Parathyroid adenoma (tissue), 2 donors: ENCODE data around the gene NSG1.

Experiments used
- H2AFZ ChIP-seq: fragments of 300-600 bp; sonication (generic); one replicate; pipeline ENCODE4 v1.7.0; 2017; ENCODE audit warnings: antibody characterized with exemption, mild to moderate bottlenecking
- H3K27ac ChIP-seq: fragments of 300-600 bp; sonication (generic); one replicate; pipeline ENCODE4 v1.7.0; 2017
- H3K27me3 ChIP-seq: fragments of 300-600 bp; sonication (generic); one replicate; pipeline ENCODE4 v1.7.0; 2017; ENCODE audit warnings: low read length; ENCODE audit not compliant: control insufficient read depth, insufficient read depth
- H3K36me3 ChIP-seq: fragments of 300-600 bp; sonication (generic); one replicate; pipeline ENCODE4 v1.7.0; 2017; ENCODE audit warnings: low read length; ENCODE audit not compliant: control insufficient read depth, insufficient read depth
- H3K4me1 ChIP-seq: fragments of 300-600 bp; sonication (generic); one replicate; pipeline ENCODE4 v1.7.0; 2017; ENCODE audit warnings: control low read depth
- H3K4me2 ChIP-seq: fragments of 300-600 bp; sonication (generic); one replicate; pipeline ENCODE4 v1.7.0; 2017; ENCODE audit warnings: low read length
- H3K4me3 ChIP-seq: fragments of 300-600 bp; sonication (generic); one replicate; pipeline ENCODE4 v1.7.0; 2017; ENCODE audit warnings: low read depth, low read length
- H3K79me2 ChIP-seq: fragments of 300-600 bp; sonication (generic); one replicate; pipeline ENCODE4 v1.7.0; 2017; ENCODE audit warnings: control low read depth
- H3K9ac ChIP-seq: fragments of 300-600 bp; sonication (generic); one replicate; pipeline ENCODE4 v1.7.0; 2017; ENCODE audit warnings: mild to moderate bottlenecking
- H3K9me3 ChIP-seq: fragments of 300-600 bp; sonication (generic); one replicate; pipeline ENCODE4 v1.7.0; 2017; ENCODE audit warnings: low read length; ENCODE audit not compliant: control insufficient read depth
- CTCF ChIP-seq: fragments of 300-600 bp; sonication (generic); IDR thresholded peaks from one replicate; pipeline ENCODE4 v1.7.0; 2017; ENCODE audit warnings: antibody characterized with exemption, mild to moderate bottlenecking
- donor health status: primary hyperparathyroidism.

NSG1 gene

GRCh38 chr4:4405358-4405962 is 18.6 kb downstream of the NSG1 start:
- Histone ChIP-seq H3K27ac (no peak overlapping the region), H3K9ac (no peak overlapping the region), H3K4me3 (no peak overlapping the region), H3K9me3 (no peaks in the 10 kb centered on the region), H3K79me2 (no peaks in the 10 kb centered on the region), H3K4me2 (no peak overlapping the region), H3K4me1 (no peaks in the 10 kb centered on the region), H2AFZ (no peak overlapping the region), H3K36me3 (no peaks in the 10 kb centered on the region), H3K27me3 (no peaks in the 10 kb centered on the region)
- no peak for TF ChIP-seq CTCF

DNA sequence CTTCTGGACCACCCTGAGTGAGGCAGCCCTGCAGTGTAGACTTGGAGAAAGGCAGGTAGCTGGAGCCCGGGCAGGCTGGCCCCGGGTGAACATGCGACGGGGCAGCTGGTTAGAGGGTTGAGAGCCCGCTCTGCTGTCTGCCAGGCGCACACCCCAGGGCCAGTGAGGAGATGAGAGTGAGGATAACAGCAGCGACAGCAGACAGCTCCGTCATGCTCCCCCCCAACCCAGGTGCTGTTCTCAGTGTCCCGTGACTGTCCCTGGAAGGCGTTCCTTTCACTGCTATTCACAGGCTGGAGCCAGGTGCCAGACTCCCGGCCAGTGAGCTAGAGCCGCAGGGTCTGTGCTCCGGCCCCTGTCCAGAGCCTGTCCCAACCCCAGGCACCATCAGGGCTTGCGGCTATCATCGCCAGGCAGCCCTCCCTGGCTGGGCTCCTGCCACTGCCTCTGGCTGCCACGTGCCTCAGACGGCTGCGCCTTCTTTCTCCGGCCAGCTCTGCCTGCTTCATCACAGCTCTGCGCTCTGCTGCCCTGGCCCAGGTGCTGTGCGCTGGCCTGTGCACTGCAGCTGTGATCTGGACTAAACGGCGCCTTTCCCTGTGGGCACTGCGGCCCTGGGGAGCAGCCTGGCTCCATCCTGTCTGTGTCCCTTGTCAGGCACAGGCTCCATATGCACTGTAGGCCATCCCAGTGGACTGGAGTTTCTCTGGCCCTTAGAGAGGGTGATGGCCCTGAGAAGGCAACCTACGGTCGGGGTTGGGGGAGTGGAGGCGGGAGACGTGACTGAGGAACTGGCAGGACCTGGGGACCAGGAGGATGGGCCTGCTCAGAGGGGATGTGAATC is 19.8 kb downstream of the NSG1 start:
- Histone ChIP-seq H3K4me2 (no peak overlapping the region), H3K9me3 (no peaks in the 10 kb centered on the region), H3K4me1 (no peaks in the 10 kb centered on the region), H3K4me3 (no peak overlapping the region), H3K27ac (no peak overlapping the region), H3K79me2 (no peaks in the 10 kb centered on the region), H2AFZ (no peak overlapping the region), H3K27me3 (no peaks in the 10 kb centered on the region), H3K9ac (no peak overlapping the region), H3K36me3 (no peaks in the 10 kb centered on the region)
- no peak for TF ChIP-seq CTCF

DNA sequence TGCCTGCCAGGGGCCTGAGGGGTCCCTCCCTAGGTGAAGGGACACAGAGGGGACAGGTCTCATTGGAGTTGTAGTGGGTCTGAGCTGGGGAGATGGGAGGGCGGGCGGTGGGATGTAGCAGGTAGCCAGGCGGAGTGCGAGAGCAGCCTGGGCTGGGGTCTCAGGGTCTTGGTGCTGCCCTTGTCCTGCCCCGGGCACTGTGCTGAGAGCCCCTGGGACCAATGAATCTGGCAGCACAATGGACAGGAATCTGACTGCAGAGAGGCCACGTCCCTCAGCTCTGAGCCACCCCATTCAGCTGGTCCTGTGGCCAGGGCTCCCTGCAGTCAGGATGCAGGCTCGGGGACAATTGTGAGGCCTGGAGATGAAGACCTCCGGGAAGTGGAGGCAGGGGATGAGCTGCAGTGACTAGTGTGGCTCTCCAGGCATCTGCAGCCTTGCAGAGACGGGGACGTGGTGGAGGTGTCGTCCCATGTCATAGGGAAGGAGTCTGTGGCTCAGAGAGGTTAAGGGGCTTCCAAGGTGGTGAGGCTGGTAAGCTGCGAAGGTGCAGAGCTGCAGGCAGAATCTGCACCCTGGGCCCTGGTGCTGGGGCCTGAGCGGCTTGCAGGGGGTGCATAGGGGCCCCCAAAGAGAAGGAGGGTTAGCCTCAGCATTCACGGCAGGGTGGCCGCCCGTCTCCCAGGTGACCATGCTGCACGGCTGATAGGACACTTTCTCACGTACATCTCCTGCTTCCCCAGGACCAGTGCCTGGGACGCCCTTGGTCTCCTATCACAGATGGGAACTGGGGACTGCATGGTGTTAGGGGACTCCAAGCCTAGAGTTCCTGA is 20.6 kb downstream of the NSG1 start:
- Histone ChIP-seq H3K36me3 (no peaks in the 10 kb centered on the region), H3K9me3 (no peaks in the 10 kb centered on the region), H2AFZ (no peak overlapping the region), H3K27ac (no peak overlapping the region), H3K4me2 (no peak overlapping the region), H3K4me3 (no peak overlapping the region), H3K27me3 (no peaks in the 10 kb centered on the region), H3K79me2 (no peaks in the 10 kb centered on the region), H3K4me1 (no peaks in the 10 kb centered on the region), H3K9ac (no peak overlapping the region)
- TF ChIP-seq CTCF = no peak

GRCh38 chr4:4408132-4408523 is 21.2 kb downstream of the NSG1 start:
- Histone ChIP-seq H3K27ac (no peak overlapping the region), H3K9me3 (no peaks in the 10 kb centered on the region), H2AFZ (no peak overlapping the region), H3K36me3 (no peaks in the 10 kb centered on the region), H3K27me3 (no peaks in the 10 kb centered on the region), H3K4me1 (no peaks in the 10 kb centered on the region), H3K9ac (no peak overlapping the region), H3K79me2 (no peaks in the 10 kb centered on the region), H3K4me2 (no peak overlapping the region), H3K4me3 (no peak overlapping the region)
- TF ChIP-seq CTCF = no peak
